BJ (cell line): ENCODE data around the gene BET1. TPM values are rescaled to one million over a fixed set of nuclear protein-coding genes. Genes with fewer than 3 reads are reported as not detected.

Source experiments
- CTCF ChIA-PET: fragments of 350-600 bp; formaldehyde crosslinking; extraction: SDS; loops from one replicate; lab custom pipeline; 2021; ENCODE audit warnings: antibody characterized with exemption, inconsistent platforms; lab: Yijun Ruan, JAX
- POLR2A ChIA-PET: fragments of 300-600 bp; sonication (Branson Sonifier 250); formaldehyde crosslinking; extraction: SDS; loops from one replicate; lab custom pipeline; 2021; ENCODE audit warnings: antibody characterized with exemption; lab: Charles Lee
- DNase-seq: peaks from one replicate; pipeline ENCODE4 v3.0.0-alpha.2; 2011; ENCODE audit warnings: low read depth
- H3K27me3 ChIP-seq: 2 replicates; pipeline ENCODE4 v1.6.0; 2011; ENCODE audit warnings: low read length; ENCODE audit not compliant: control insufficient read depth, insufficient read depth
- H3K36me3 ChIP-seq: 2 replicates; pipeline ENCODE4 v1.5.1; 2011; ENCODE audit warnings: low read length; ENCODE audit not compliant: control insufficient read depth, insufficient read depth
- H3K4me3 ChIP-seq: 2 replicates; pipeline ENCODE4 v1.5.1; 2011; ENCODE audit warnings: low read depth, mild to moderate bottlenecking, control low read depth, low read length
- polyA plus RNA-seq: library from polyadenylated mRNA; depleted of rRNA; stranded (reverse); fragments of >200 nt; gene quantifications from 2 replicates; pipeline ENCODE4 v1.2.3, GENCODE V29; 2011
- TF ChIP-seq, protein P1 (sequence below): IDR thresholded peaks from 2 replicates; pipeline ENCODE4 v1.5.1; 2011; ENCODE audit warnings: low read depth, mild to moderate bottlenecking, control low read depth, inconsistent platforms, low read length, moderate library complexity; ENCODE audit not compliant: insufficient read depth

The BET1 gene
- polyA plus RNA-seq, 1 experiment, result 26.3 TPM

DNA sequence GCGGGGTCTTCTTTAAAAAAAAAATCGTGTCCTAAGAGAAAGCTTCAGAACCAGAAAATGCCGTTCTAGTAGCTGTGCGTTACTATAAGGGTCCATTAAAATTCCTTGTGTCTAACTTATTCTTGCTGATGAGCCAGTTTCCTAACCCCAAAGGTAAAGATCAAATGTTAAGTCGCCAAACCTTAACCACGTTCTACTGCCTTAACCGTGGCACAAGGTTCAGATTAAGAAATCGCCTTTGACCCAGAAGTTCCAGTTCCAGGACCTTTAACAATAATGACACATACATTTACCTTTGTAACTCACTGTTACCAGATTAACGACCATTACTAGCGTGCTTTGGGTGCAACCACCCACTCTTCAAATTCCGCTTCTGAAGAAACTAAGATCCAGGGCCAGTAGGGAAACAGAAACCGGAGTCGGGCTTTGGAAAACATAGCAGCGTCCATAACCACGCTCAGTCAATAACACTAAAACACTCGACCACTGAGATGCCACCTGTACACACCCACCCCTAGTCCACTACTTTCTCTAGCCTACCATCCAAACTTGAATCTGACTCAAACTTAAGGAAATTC, 620 bp downstream of the BET1 start:
- ChIA-PET POLR2A (interaction anchor here (0.6 kb wide), 1 partner anchor 371 kb away, joined by 4 read pairs; no protein-coding TSS in a partner anchor), CTCF (interaction anchor here (0.6 to 1.0 kb wide), 3 partner anchors 82 to 101 kb away, joined by 3 to 4 read pairs (median 3); partner anchors contain the start of gene GNG11)
- TF ChIP-seq, protein P1, sequence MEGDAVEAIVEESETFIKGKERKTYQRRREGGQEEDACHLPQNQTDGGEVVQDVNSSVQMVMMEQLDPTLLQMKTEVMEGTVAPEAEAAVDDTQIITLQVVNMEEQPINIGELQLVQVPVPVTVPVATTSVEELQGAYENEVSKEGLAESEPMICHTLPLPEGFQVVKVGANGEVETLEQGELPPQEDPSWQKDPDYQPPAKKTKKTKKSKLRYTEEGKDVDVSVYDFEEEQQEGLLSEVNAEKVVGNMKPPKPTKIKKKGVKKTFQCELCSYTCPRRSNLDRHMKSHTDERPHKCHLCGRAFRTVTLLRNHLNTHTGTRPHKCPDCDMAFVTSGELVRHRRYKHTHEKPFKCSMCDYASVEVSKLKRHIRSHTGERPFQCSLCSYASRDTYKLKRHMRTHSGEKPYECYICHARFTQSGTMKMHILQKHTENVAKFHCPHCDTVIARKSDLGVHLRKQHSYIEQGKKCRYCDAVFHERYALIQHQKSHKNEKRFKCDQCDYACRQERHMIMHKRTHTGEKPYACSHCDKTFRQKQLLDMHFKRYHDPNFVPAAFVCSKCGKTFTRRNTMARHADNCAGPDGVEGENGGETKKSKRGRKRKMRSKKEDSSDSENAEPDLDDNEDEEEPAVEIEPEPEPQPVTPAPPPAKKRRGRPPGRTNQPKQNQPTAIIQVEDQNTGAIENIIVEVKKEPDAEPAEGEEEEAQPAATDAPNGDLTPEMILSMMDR, result no peak
- DNase-seq, result no peak
- peak overlapping the region; percentile 88 for H3K4me3 ChIP-seq
- no peaks in the 10 kb centered on the region for H3K36me3 ChIP-seq
- no peaks in the 10 kb centered on the region for H3K27me3 ChIP-seq

DNA sequence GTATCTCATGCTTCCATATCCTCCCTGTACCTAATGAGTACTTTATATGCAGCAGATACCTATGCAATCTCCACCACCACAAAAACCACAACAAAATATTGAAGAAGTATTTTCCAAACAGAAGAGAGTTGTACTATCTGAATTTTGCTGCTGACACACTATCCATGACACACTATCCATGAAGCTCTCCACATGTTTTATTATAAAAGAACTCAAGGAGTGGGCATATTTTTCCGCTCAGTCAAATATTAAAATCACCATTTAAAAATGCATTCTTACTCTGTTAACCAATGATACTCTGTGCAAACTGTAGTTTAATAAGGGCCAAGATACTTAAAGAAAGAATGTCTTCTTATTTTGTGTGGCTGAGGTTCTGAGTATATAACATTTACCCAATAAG, 2.8 kb downstream of the BET1 start:
- CTCF ChIA-PET, result interaction anchor here (1.3 to 1.6 kb wide), 2 partner anchors 13 to 98 kb away, joined by 4 to 6 read pairs; no protein-coding TSS in a partner anchor
- peak; percentile 18 for DNase-seq
- TF ChIP-seq, protein P1, result no peak
- Histone ChIP-seq H3K36me3 (peaks cover 2% of the 10 kb centered on the region), H3K4me3 (no peak overlapping the region), H3K27me3 (no peaks in the 10 kb centered on the region)
- POLR2A ChIA-PET, result no interaction called here

DNA sequence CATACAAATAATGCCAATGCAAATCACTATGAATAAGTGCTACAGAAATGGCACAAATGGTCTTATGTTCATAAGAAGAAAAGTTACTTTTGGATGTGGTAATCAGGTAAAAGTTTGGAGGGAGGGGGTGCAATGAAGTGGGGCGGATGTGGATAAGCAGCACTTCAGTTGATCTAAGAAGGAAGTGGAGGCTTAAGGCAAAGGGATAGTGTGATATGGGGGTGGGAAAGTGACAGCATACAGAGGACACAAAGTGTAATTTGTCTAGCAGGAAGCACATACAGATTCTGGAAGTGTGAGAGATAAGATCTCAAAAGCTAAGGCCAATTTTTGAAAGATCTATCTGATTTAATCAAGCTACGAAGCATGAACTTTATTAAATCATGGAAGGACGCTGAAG, 6.3 kb downstream of the BET1 start:
- Histone ChIP-seq H3K27me3 (no peaks in the 10 kb centered on the region), H3K4me3 (no peak overlapping the region), H3K36me3 (peaks cover 5% of the 10 kb centered on the region)
- CTCF ChIA-PET, result interaction anchor here (0.9 to 1.1 kb wide), 2 partner anchors 39 to 291 kb away, joined by 3 to 4 read pairs; no protein-coding TSS in a partner anchor
- no peak for DNase-seq
- POLR2A ChIA-PET, result no interaction called here
- TF ChIP-seq, protein P1, result no peak

DNA sequence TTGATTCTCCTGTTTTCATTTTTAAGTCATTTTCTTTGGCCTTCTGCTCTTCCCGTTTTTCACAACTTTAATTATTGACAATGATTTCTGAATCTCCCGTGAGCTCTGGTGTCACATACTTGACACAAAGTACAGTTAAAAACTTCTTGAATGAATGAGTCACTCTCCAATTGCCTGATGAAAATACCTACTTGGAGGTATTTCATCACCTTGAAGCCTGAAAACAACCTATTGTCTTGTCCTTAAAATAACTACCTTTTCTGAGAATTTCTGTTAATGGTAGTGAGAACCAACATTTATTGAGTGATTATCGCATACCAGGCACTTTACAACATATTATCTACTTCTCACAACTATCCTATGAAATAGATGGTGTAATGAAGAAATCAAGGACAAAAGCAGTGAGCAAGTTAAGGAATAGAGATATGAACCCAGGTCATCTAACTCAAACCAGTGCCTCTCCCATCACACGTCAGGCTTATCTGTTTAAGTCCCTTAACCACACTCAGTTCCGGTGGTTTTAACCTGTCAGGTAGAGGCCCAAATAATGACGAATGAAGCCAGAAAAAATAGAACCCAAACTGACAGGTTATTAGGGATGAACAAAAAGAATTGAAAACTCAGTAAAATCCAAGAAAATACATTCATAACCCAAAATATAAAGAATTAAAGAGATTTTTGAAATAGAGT, 11.6 kb downstream of the BET1 start:
- Histone ChIP-seq H3K4me3 (no peak overlapping the region), H3K27me3 (no peaks in the 10 kb centered on the region), H3K36me3 (peaks cover 3% of the 10 kb centered on the region)
- ChIA-PET CTCF (no interaction called here), POLR2A (no interaction called here)
- TF ChIP-seq, protein P1, result no peak
- DNase-seq, result no peak

DNA sequence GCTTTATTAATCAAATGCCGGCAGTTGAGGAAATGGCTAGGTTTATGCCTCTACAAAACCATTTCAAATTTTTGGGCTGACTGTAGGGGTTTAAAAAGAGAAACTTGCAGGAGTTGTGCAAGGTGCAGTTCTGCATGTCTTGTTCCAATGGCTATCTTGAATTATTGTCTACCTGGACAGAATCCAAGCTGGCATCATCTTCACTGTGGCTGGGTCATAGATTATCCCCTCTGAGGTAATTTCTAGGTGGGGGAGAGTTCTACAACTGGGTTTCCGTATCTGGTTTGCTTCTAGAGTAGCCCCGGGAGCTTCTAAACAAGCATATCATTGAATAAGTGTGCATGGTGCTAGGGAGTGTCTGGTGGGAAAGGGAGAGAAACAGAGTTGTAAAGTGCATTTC, 16.9 kb downstream of the BET1 start:
- Histone ChIP-seq H3K36me3 (no peaks in the 10 kb centered on the region), H3K27me3 (no peaks in the 10 kb centered on the region), H3K4me3 (no peak overlapping the region)
- POLR2A ChIA-PET, result no interaction called here
- DNase-seq, result no peak
- CTCF ChIA-PET, result interaction anchor here (0.8 to 1.2 kb wide), 5 partner anchors 9 to 101 kb away, joined by 3 to 6 read pairs (median 3); no protein-coding TSS in a partner anchor
- TF ChIP-seq, protein P1, result no peak
